WTC11 (cell line): Measurements from ENCODE around the gene ENO3.

Source experiments
- AFF4 ChIP-seq: sonication (generic); formaldehyde crosslinking; IDR thresholded peaks from 2 replicates; pipeline ENCODE4 v1.8.1; 2023; ENCODE audit warnings: mild to moderate bottlenecking, missing genetic modification reagents, borderline replicate concordance
- CTCF ChIP-seq: fragments of 200-600 bp; IDR thresholded peaks from 2 replicates; pipeline ENCODE4 v1.8.0; 2022; ENCODE audit warnings: antibody characterized with exemption
- JUN ChIP-seq: sonication (generic); formaldehyde crosslinking; IDR thresholded peaks from 2 replicates; pipeline ENCODE4 v1.8.0; 2023; ENCODE audit warnings: mild to moderate bottlenecking, missing genetic modification reagents
- MYBL2 ChIP-seq: sonication (generic); formaldehyde crosslinking; IDR thresholded peaks from 2 replicates; pipeline ENCODE4 v1.8.1; 2023; ENCODE audit warnings: mild to moderate bottlenecking, moderate library complexity, missing genetic modification reagents
- RORB ChIP-seq: fragments of 250-450 bp; sonication (Bioruptor Pico); IDR thresholded peaks from 2 replicates; pipeline ENCODE4 v1.9.0; 2021; ENCODE audit warnings: mild to moderate bottlenecking
- SP1 ChIP-seq: sonication (generic); formaldehyde crosslinking; conservative IDR thresholded peaks from 2 replicates; pipeline ENCODE4 v1.8.1; 2022; ENCODE audit warnings: missing genetic modification reagents
- ZNF396 ChIP-seq: fragments of 250-450 bp; sonication (Bioruptor Pico); IDR thresholded peaks from 2 replicates; pipeline ENCODE4 v1.8.0; 2021; ENCODE audit warnings: mild to moderate bottlenecking, moderate library complexity, borderline replicate concordance
- TF ChIP-seq, protein P1 (sequence below): sonication (generic); formaldehyde crosslinking; IDR thresholded peaks from 2 replicates; pipeline ENCODE4 v1.8.1; 2023; ENCODE audit warnings: mild to moderate bottlenecking, moderate library complexity, missing genetic modification reagents
- TF ChIP-seq, protein P2 (sequence below): sonication (generic); formaldehyde crosslinking; conservative IDR thresholded peaks from 2 replicates; pipeline ENCODE4 v1.8.1; 2022; ENCODE audit warnings: mild to moderate bottlenecking, missing genetic modification reagents
- TF ChIP-seq, protein P3 (sequence below): sonication (generic); formaldehyde crosslinking; IDR thresholded peaks from 2 replicates; pipeline ENCODE4 v1.8.1; 2022; ENCODE audit warnings: missing genetic modification reagents, borderline replicate concordance

DNA sequence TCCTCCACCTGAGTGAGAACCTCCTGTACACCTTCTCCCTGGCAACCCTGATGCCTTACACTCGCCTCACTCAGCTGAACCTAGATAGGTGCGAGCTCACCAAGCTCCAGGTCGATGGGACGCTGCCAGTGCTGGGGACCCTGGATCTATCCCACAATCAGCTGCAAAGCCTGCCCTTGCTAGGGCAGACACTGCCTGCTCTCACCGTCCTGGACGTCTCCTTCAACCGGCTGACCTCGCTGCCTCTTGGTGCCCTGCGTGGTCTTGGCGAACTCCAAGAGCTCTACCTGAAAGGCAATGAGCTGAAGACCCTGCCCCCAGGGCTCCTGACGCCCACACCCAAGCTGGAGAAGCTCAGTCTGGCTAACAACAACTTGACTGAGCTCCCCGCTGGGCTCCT is 18.2 kb upstream of the ENO3 start:
- TF ChIP-seq, protein P1, sequence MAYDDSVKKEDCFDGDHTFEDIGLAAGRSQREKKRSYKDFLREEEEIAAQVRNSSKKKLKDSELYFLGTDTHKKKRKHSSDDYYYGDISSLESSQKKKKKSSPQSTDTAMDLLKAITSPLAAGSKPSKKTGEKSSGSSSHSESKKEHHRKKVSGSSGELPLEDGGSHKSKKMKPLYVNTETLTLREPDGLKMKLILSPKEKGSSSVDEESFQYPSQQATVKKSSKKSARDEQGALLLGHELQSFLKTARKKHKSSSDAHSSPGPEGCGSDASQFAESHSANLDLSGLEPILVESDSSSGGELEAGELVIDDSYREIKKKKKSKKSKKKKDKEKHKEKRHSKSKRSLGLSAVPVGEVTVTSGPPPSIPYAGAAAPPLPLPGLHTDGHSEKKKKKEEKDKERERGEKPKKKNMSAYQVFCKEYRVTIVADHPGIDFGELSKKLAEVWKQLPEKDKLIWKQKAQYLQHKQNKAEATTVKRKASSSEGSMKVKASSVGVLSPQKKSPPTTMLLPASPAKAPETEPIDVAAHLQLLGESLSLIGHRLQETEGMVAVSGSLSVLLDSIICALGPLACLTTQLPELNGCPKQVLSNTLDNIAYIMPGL: no peak
- TF ChIP-seq, protein P2, sequence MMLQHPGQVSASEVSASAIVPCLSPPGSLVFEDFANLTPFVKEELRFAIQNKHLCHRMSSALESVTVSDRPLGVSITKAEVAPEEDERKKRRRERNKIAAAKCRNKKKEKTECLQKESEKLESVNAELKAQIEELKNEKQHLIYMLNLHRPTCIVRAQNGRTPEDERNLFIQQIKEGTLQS: no peak
- TF ChIP-seq ZNF396: no peak
- TF ChIP-seq AFF4: no peak
- no peak for TF ChIP-seq CTCF
- TF ChIP-seq SP1 (CRISPR knock-in tag): no peak
- no peak for TF ChIP-seq MYBL2 (CRISPR knock-in tag)
- no peak for TF ChIP-seq RORB (CRISPR knock-in tag)
- TF ChIP-seq JUN (CRISPR knock-in tag): no peak
- TF ChIP-seq, protein P3, sequence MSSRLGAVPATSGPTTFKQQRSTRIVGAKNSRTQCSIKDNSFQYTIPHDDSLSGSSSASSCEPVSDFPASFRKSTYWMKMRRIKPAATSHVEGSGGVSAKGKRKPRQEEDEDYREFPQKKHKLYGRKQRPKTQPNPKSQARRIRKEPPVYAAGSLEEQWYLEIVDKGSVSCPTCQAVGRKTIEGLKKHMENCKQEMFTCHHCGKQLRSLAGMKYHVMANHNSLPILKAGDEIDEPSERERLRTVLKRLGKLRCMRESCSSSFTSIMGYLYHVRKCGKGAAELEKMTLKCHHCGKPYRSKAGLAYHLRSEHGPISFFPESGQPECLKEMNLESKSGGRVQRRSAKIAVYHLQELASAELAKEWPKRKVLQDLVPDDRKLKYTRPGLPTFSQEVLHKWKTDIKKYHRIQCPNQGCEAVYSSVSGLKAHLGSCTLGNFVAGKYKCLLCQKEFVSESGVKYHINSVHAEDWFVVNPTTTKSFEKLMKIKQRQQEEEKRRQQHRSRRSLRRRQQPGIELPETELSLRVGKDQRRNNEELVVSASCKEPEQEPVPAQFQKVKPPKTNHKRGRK (CRISPR knock-in tag): no peak
